ENCODE data around the gene INS. TPM values are rescaled to one million over a fixed set of nuclear protein-coding genes. Genes with fewer than 3 reads are reported as not detected.

INS gene
- polyA plus RNA-seq, 2 of the 4 experiments (the other 2 are of a cell fraction), result not detected

GRCh38 chr11:2185324-2186085 is 24.5 kb upstream of the INS start:
- Histone ChIP-seq H3K4me3 (no peak overlapping the region), H3K9me3 (no peaks in the 10 kb centered on the region), H3K4me2 (no peak overlapping the region), H3K4me1 (peaks cover 10% of the 10 kb centered on the region), H3K27ac (no peak overlapping the region)
- no peak for TF ChIP-seq E2F6 (IDR thresholded peaks at IDR 0.05; ENCODE audit: borderline replicate concordance, low read depth)
- TF ChIP-seq FOSB (CRISPR knock-in tag; IDR thresholded peaks at IDR 0.05), result no peak
- no peak for TF ChIP-seq EP300 (IDR thresholded peaks at IDR 0.05)
- no peak for TF ChIP-seq BCL3 (IDR thresholded peaks at IDR 0.05)
- no peak for TF ChIP-seq ATOH8 (CRISPR knock-in tag; IDR thresholded peaks at IDR 0.05; ENCODE audit: low read depth)
- TF ChIP-seq EHF (CRISPR knock-in tag; IDR thresholded peaks at IDR 0.05), result no peak
- no peak for TF ChIP-seq SREBF2 (IDR thresholded peaks at IDR 0.05)
- TF ChIP-seq MAFK (IDR thresholded peaks at IDR 0.05; ENCODE audit: partially characterized antibody), result no peak
- TF ChIP-seq REST (IDR thresholded peaks at IDR 0.05), result no peak
- no peak for TF ChIP-seq HES2 (IDR thresholded peaks at IDR 0.05)
- no peak for TF ChIP-seq POLR2AphosphoS2 (conservative IDR thresholded peaks at IDR 0.05; ENCODE audit: low read length)
- no peak for TF ChIP-seq TFCP2L1 (CRISPR knock-in tag; IDR thresholded peaks at IDR 0.05)
- TF ChIP-seq RARB (CRISPR knock-in tag; IDR thresholded peaks at IDR 0.05), result no peak
- FAIRE-seq (no peak), DNase-seq (ENCODE audit: low read depth in 1 of 2, low spot score in 1 of 2) (no peak), ATAC-seq (no peak)
- CTCF ChIA-PET, result interaction anchor here (0.5 to 6.9 kb wide), 30 partner anchors 8 to 707 kb away, joined by 3 to 100 read pairs (median 7); partner anchors contain the start of genes C11orf21, TSPAN32 and TSSC4
- 36% methylated on average over 6 of the region's 23 CpGs for WGBS (ENCODE audit: missing lambda C conversion rate)
- POLR2A ChIA-PET, result no interaction called here

GRCh38 chr11:2182692-2183474 is 21.9 kb upstream of the INS start:
- no peak for FAIRE-seq
- H3K27ac ChIP-seq, result no peak overlapping the region
- DNase-seq (ENCODE audit: low read depth in 1 of 2, low spot score in 1 of 2), result no peak
- peaks cover 24% of the 10 kb centered on the region for H3K4me1 ChIP-seq
- TF ChIP-seq HOXA7 (CRISPR knock-in tag; IDR thresholded peaks at IDR 0.05), result no peak
- TF ChIP-seq TFCP2L1 (CRISPR knock-in tag; IDR thresholded peaks at IDR 0.05), result no peak
- TF ChIP-seq JUNB (IDR thresholded peaks at IDR 0.05), result no peak
- no peak for TF ChIP-seq EHF (CRISPR knock-in tag; IDR thresholded peaks at IDR 0.05)
- no peak for TF ChIP-seq E2F6 (IDR thresholded peaks at IDR 0.05; ENCODE audit: borderline replicate concordance, low read depth)
- POLR2A ChIA-PET, result no interaction called here
- 80% methylated on average over 19 of the region's 20 CpGs for WGBS (ENCODE audit: missing lambda C conversion rate)
- CTCF ChIA-PET, result interaction anchor here (0.7 to 6.9 kb wide), 6 partner anchors 11 to 349 kb away, joined by 3 to 100 read pairs (median 16); partner anchors contain the start of gene TSSC4
- no peaks in the 10 kb centered on the region for H3K9me3 ChIP-seq
- H3K4me3 ChIP-seq, result no peak overlapping the region
- no peak for ATAC-seq
- H3K4me2 ChIP-seq, result no peak overlapping the region

Measured in A549 (cell line).